H1 (cell line): ENCODE measurements around the gene KRTAP4-9. TPM values are rescaled to one million over a fixed set of nuclear protein-coding genes. Genes with fewer than 3 reads are reported as not detected.

ENCODE experiments used
- CTCF ChIA-PET: fragments of 300-600 bp; sonication (Branson Sonifier 250); formaldehyde crosslinking; loops from one replicate; lab custom pipeline; 2021; ENCODE audit not compliant: partially characterized antibody; lab: Charles Lee
- POLR2A ChIA-PET: fragments of 300-600 bp; sonication (Branson Sonifier 250); formaldehyde crosslinking; loops from one replicate; lab custom pipeline; 2021; ENCODE audit warnings: inconsistent platforms; ENCODE audit not compliant: partially characterized antibody; lab: Charles Lee
- DNase-seq, 2 experiments: peaks; one replicate each; pipeline versions ENCODE4 v3.0.0 to v3.0.0-alpha.2; 2010 to 2022; ENCODE audit warnings: low spot score in 2 of 2, low read depth in 1 of 2, mixed read lengths in 1 of 2
- FAIRE-seq: peaks from 2 replicates; lab custom pipeline; 2011; peaks lifted over from hg19 to GRCh38; lab: Jason Lieb, UNC
- H2AFZ ChIP-seq: 2 replicates; pipeline ENCODE4 v1.8.1; 2012; ENCODE audit warnings: low read length, inconsistent platforms
- H2AK5ac ChIP-seq: 2 replicates; pipeline ENCODE4 v1.6.1; 2013; ENCODE audit warnings: low read depth, low read length
- H2BK120ac ChIP-seq: replicated peaks from 2 replicates; pipeline ENCODE3; 2013; ENCODE audit warnings: low read depth, low read length, inconsistent platforms
- H2BK12ac ChIP-seq: 2 replicates; pipeline ENCODE4 v1.6.1; 2013; ENCODE audit warnings: low read depth, low read length
- H2BK15ac ChIP-seq: 2 replicates; pipeline ENCODE4 v1.6.1; 2013; ENCODE audit warnings: low read length
- H2BK20ac ChIP-seq: 2 replicates; pipeline ENCODE4 v1.6.1; 2013; ENCODE audit warnings: low read length
- H2BK5ac ChIP-seq: 2 replicates; pipeline ENCODE4 v1.6.1; 2013; ENCODE audit warnings: low read depth, low read length
- H3K14ac ChIP-seq: 2 replicates; pipeline ENCODE4 v1.6.1; 2013; ENCODE audit warnings: inconsistent platforms; ENCODE audit not compliant: insufficient read length
- H3K18ac ChIP-seq: 2 replicates; pipeline ENCODE4 v1.6.1; 2013; ENCODE audit warnings: low read length; ENCODE audit errors: extremely low read depth
- H3K23ac ChIP-seq: 2 replicates; pipeline ENCODE4 v1.6.1; 2013; ENCODE audit warnings: inconsistent platforms; ENCODE audit not compliant: insufficient read length
- H3K23me2 ChIP-seq: 2 replicates; pipeline ENCODE4 v1.6.1; 2013; ENCODE audit warnings: low read depth, low read length
- H3K27ac ChIP-seq: 2 replicates; pipeline ENCODE4 v1.6.1; 2011; ENCODE audit warnings: low read depth, low read length, inconsistent platforms
- H3K27me3 ChIP-seq, 4 experiments: replicated peaks in 1 of 4; 1 replicate in 1 of 4; 2 replicates in 3 of 4; pipeline versions ENCODE4 v1.6.1 to v1.8.1; 2011 to 2013; ENCODE audit warnings: low read length in 3 of 4, mild to moderate bottlenecking in 3 of 4, inconsistent platforms in 2 of 4, mixed read lengths in 2 of 4, moderate library complexity in 1 of 4; ENCODE audit not compliant: control insufficient read depth in 3 of 4, insufficient read depth in 3 of 4; ENCODE audit errors: extremely low read depth in 1 of 4
- H3K36me3 ChIP-seq, 4 experiments: 2 replicates each; pipeline versions ENCODE4 v1.6.1 to v1.8.1; 2011 to 2013; ENCODE audit warnings: mild to moderate bottlenecking in 4 of 4, low read length in 3 of 4, moderate library complexity in 2 of 4, control low read depth in 1 of 4, inconsistent platforms in 1 of 4; ENCODE audit not compliant: insufficient read depth in 4 of 4, control insufficient read depth in 2 of 4
- H3K4ac ChIP-seq: replicated peaks from 2 replicates; pipeline ENCODE3; 2013; ENCODE audit warnings: low read length, low read depth, mixed read lengths, inconsistent platforms; ENCODE audit not compliant: insufficient read length
- H3K4me1 ChIP-seq, 4 experiments: replicated peaks in 1 of 4; 1 replicate in 1 of 4; 2 replicates in 3 of 4; pipeline versions ENCODE4 v1.6.1 to v1.8.1; 2011 to 2013; ENCODE audit warnings: low read length in 3 of 4, inconsistent platforms in 2 of 4, mixed read lengths in 1 of 4; ENCODE audit not compliant: insufficient read depth in 4 of 4, control insufficient read depth in 3 of 4
- H3K4me2 ChIP-seq, 2 experiments: 2 replicates each; pipeline versions ENCODE4 v1.6.1 to v1.8.1; 2011 to 2013; ENCODE audit warnings: low read depth in 2 of 2, low read length in 2 of 2, control low read depth in 1 of 2, inconsistent platforms in 1 of 2, mild to moderate bottlenecking in 1 of 2; ENCODE audit not compliant: insufficient read depth in 1 of 2
- H3K4me3 ChIP-seq, 4 experiments: fragments of 200-600, 300-600 bp in 1 of 4; sonication (generic), shearing (Covaris generic), sonication (Bioruptor Twin) in 1 of 4; 2 replicates each; pipeline versions ENCODE4 v1.5.1 to v1.8.1; 2011 to 2016; ENCODE audit warnings: low read length in 4 of 4, low read depth in 3 of 4, control low read depth in 2 of 4, inconsistent platforms in 2 of 4, mild to moderate bottlenecking in 2 of 4, mixed read lengths in 1 of 4, moderate library complexity in 1 of 4; ENCODE audit not compliant: insufficient read depth in 2 of 4; ENCODE audit errors: extremely low read depth in 1 of 4
- H3K56ac ChIP-seq: replicated peaks from 2 replicates; pipeline ENCODE3; 2013; ENCODE audit warnings: low read depth, mild to moderate bottlenecking, mixed read lengths, low read length, inconsistent platforms; ENCODE audit not compliant: insufficient read length
- H3K79me1 ChIP-seq: 2 replicates; pipeline ENCODE4 v1.6.1; 2013; ENCODE audit warnings: low read depth, low read length, control low read depth
- H3K79me2 ChIP-seq, 2 experiments: 2 replicates each; pipeline versions ENCODE4 v1.6.1 to v1.8.1; 2012 to 2013; ENCODE audit warnings: low read length in 2 of 2, mild to moderate bottlenecking in 2 of 2, inconsistent platforms in 1 of 2; ENCODE audit not compliant: insufficient read depth in 2 of 2, control insufficient read depth in 1 of 2
- H3K9ac ChIP-seq, 4 experiments: replicated peaks in 1 of 4; 1 replicate in 1 of 4; 2 replicates in 3 of 4; pipeline versions ENCODE4 v1.6.1 to v1.8.1; 2011 to 2013; ENCODE audit warnings: low read depth in 3 of 4, low read length in 3 of 4, control low read depth in 2 of 4, mild to moderate bottlenecking in 2 of 4, moderate library complexity in 2 of 4, inconsistent platforms in 1 of 4; ENCODE audit errors: extremely low read depth in 1 of 4
- H3K9me3 ChIP-seq, 2 experiments: 2 replicates each; pipeline versions ENCODE4 v1.6.1 to v1.8.1; 2012 to 2013; ENCODE audit warnings: mild to moderate bottlenecking in 2 of 2, moderate library complexity in 2 of 2, control low read depth in 1 of 2, inconsistent platforms in 1 of 2, low read depth in 1 of 2, low read length in 1 of 2, mixed read lengths in 1 of 2; ENCODE audit not compliant: insufficient read depth in 2 of 2
- H4K20me1 ChIP-seq, 2 experiments: replicated peaks in 1 of 2; 2 replicates each; pipeline versions ENCODE3 to v1.8.1; 2011 to 2013; ENCODE audit warnings: inconsistent platforms in 2 of 2, low read length in 2 of 2, mild to moderate bottlenecking in 1 of 2; ENCODE audit not compliant: insufficient read depth in 2 of 2, control insufficient read depth in 1 of 2
- H4K5ac ChIP-seq: 2 replicates; pipeline ENCODE4 v1.6.1; 2013; ENCODE audit warnings: low read length, low read depth, mixed read lengths, inconsistent platforms; ENCODE audit not compliant: insufficient read length
- H4K8ac ChIP-seq: 2 replicates; pipeline ENCODE4 v1.8.0; 2013; ENCODE audit warnings: mild to moderate bottlenecking, moderate library complexity, low read length, inconsistent platforms; ENCODE audit not compliant: insufficient read depth; ENCODE audit errors: extremely low read depth
- H4K91ac ChIP-seq: replicated peaks from 2 replicates; pipeline ENCODE3; 2013; ENCODE audit warnings: low read length, mixed read lengths, inconsistent platforms; ENCODE audit not compliant: insufficient read length
- ATF2 ChIP-seq: IDR thresholded peaks from 2 replicates; pipeline ENCODE4 v1.6.1; 2012; ENCODE audit warnings: low read length, inconsistent platforms
- E2F6 ChIP-seq: IDR thresholded peaks from 2 replicates; pipeline ENCODE4 v1.6.1; 2012; ENCODE audit warnings: inconsistent platforms
- EP300 ChIP-seq, 2 experiments: IDR thresholded peaks; 1 replicate in 1 of 2; 2 replicates in 1 of 2; pipeline ENCODE4 v1.6.1; 2011 to 2012; ENCODE audit warnings: low read depth in 2 of 2, low read length in 2 of 2, mild to moderate bottlenecking in 2 of 2, borderline replicate concordance in 1 of 2, inconsistent platforms in 1 of 2, moderate library complexity in 1 of 2
- POLR2A ChIP-seq, 2 experiments: IDR thresholded peaks; 1 replicate in 1 of 2; 2 replicates in 1 of 2; pipeline ENCODE4 v1.6.1; 2011; ENCODE audit warnings: low read depth in 2 of 2, low read length in 2 of 2, mild to moderate bottlenecking in 2 of 2; ENCODE audit errors: control extremely low read depth in 1 of 2
- ZNF274 ChIP-seq: IDR thresholded peaks from 2 replicates; pipeline ENCODE4 v1.7.0; 2012; ENCODE audit warnings: low read length, borderline replicate concordance; ENCODE audit errors: extremely low read depth
- WGBS, 2 experiments: shearing (Covaris generic) in 1 of 2; methylation state at CpG; one replicate each; pipeline versions ENCODE4 v1.1.6 to v1.1.7; 2013 to 2015; ENCODE audit warnings: low lambda C conversion rate in 2 of 2, mixed read lengths in 2 of 2, inconsistent platforms in 1 of 2, low coverage in 1 of 2, missing lambda C conversion rate in 1 of 2; ENCODE audit not compliant: insufficient replicate concordance in 2 of 2, insufficient coverage in 1 of 2, insufficient read length in 1 of 2; ENCODE audit errors: extremely low coverage in 1 of 2, missing lambda C conversion rate in 1 of 2; 5-methylcytosine and 5-hydroxymethylcytosine counted together
- polyA plus RNA-seq, 7 experiments: library from polyadenylated mRNA; depleted of rRNA in 3 of 7; stranded (reverse) in 5 of 7; unstranded in 2 of 7; fragments of >200 nt in 5 of 7; fragments of 200-250 nt in 2 of 7; gene quantifications; 1 replicate in 5 of 7; 2 replicates in 1 of 7; 4 replicates in 1 of 7; pipeline versions ENCODE4 v1.2.1 to v1.2.3, GENCODE V29; 2011 to 2013; ENCODE audit warnings: missing spikeins in 2 of 7, mixed read lengths in 2 of 7
- total RNA-seq: library from RNA; stranded (reverse); fragmentation: NEBNext Ultra II Directional; extraction: Animal tissue kit (Norgen Biotek cat#: 25700); gene quantifications from 2 replicates; pipeline ENCODE4 v1.2.1, GENCODE V29; 2021

The KRTAP4-9 gene
- total and polyA plus RNA-seq, 2 of the 8 experiments (the other 6 are each of a cell fraction or from before 2014, with no cell fraction given) = not detected

GRCh38 chr17:41144846-41145245, 39.7 kb downstream of the KRTAP4-9 start:
- no peaks in the 10 kb centered on the region for H4K20me1 ChIP-seq
- H3K4ac ChIP-seq = no peak overlapping the region
- H3K9me3 ChIP-seq = peaks cover 10 to 12% of the 10 kb centered on the region in 2 experiments; a peak in 3 of 4 replicates
- H3K18ac ChIP-seq = no peak overlapping the region
- TF ChIP-seq EP300 (IDR thresholded peaks at IDR 0.05; ENCODE audit: borderline replicate concordance in 1 of 2, low read depth in 2 of 2, low read length in 2 of 2) (no peak), ATF2 (no peak), ZNF274 (no peak), POLR2A (IDR thresholded peaks at IDR 0.05; ENCODE audit: control extremely low read depth in 1 of 2, low read depth in 2 of 2, low read length in 2 of 2) (no peak), E2F6 (no peak)
- DNase-seq = no peak
- no peak overlapping the region for H3K23ac ChIP-seq
- no peak overlapping the region for H2BK20ac ChIP-seq
- no peak overlapping the region for H3K14ac ChIP-seq
- H4K5ac ChIP-seq = no peak overlapping the region
- no peak overlapping the region for H2BK120ac ChIP-seq
- no peak overlapping the region for H4K8ac ChIP-seq
- H2BK15ac ChIP-seq = no peak overlapping the region
- H3K23me2 ChIP-seq = peaks cover 2% of the 10 kb centered on the region; the same call in 1 of the 2 replicates
- no peak for FAIRE-seq
- H3K56ac ChIP-seq = no peak overlapping the region
- H3K27ac ChIP-seq = no peak overlapping the region
- H3K9ac ChIP-seq = no peak overlapping the region
- no peaks in the 10 kb centered on the region for H3K79me2 ChIP-seq
- no peak overlapping the region for H2BK12ac ChIP-seq
- no peak overlapping the region for H2BK5ac ChIP-seq
- no peak overlapping the region for H2AK5ac ChIP-seq
- H3K4me3 ChIP-seq = no peak overlapping the region
- no peaks in the 10 kb centered on the region for H3K27me3 ChIP-seq
- H3K4me1 ChIP-seq = no peaks in the 10 kb centered on the region
- no peaks in the 10 kb centered on the region for H3K36me3 ChIP-seq
- CTCF ChIA-PET = no interaction called here
- H3K4me2 ChIP-seq = no peak overlapping the region
- H3K79me1 ChIP-seq = no peaks in the 10 kb centered on the region
- H2AFZ ChIP-seq = no peak overlapping the region
- POLR2A ChIA-PET = no interaction called here
- 100% methylated on average over 1 of the region's 1 CpG; no CpG with 5 or more reads in 1 of the 2 experiments for WGBS, 2 experiments
- no peak overlapping the region for H4K91ac ChIP-seq
